Glomerular endothelial cell (primary cell): ENCODE data around the gene DHDDS. TPM values are rescaled to one million over a fixed set of nuclear protein-coding genes. Genes with fewer than 3 reads are reported as not detected.
A peak's percentile ranks its signal among the peaks of the same experiment; 100 is the strongest.
"Not testable (repeated sequence)": the region's sequence is repeated elsewhere in the genome, so short reads cannot be mapped to it uniquely, and the experiment has no call there.

Source experiments
- DNase-seq: peaks from one replicate; pipeline ENCODE4 v3.0.0-alpha.2; 2011; ENCODE audit warnings: low read depth, low spot score; ENCODE audit errors: extremely low read depth
- total RNA-seq: library from RNA; depleted of rRNA; stranded (reverse); fragments of >200 nt; gene quantifications from 2 replicates; pipeline ENCODE4 v1.2.3, GENCODE V29; 2015

Gene DHDDS
- total RNA-seq, result 49.1 and 52.9 TPM in 2 replicates

DNA sequence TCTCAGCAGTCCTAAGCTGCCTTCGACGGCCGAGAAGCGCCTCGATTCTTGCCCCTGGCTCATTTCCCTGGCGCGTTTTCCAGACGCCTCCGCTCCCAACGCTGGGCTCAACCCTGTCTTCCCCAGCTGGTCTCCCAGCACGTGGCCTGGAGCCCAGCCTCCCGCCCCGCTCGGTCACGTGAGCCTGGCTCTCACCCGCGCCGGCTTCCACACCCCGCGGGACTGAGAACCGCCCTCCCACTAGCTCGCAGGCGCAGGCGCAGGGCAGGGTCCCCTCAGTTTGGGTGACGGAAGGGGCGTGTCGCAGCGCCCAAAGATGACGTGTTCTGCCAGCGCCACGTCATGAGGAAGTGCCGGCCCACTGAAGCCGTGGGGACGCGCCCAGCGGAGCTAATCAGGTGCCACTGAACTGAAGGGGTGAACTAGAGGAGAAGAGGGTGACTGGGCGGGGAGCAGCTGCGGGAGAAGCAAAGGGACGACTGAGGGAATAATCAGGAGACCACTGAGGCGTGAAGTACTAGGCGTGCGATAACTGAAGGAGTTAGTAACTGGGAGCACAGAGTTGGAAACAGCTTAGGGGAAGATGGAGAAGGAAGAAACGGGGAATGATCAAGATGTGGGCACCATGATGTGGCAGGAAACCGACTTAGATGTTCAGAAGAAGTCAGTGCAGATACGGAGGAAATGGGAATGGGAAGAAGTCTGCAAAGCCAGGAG is at the start of gene DHDDS:
Gene DHDDS, plus strand, starts transcription at position 343 of the 717 bp plus-strand sequence. CDS start 625 bp downstream, outside the sequence.
- DNase-seq, result peak; percentile 70

- no peak for DNase-seq
Measured at GRCh38 chr1:26384076-26384475, 48.0 kb upstream of the DHDDS start.

DNA sequence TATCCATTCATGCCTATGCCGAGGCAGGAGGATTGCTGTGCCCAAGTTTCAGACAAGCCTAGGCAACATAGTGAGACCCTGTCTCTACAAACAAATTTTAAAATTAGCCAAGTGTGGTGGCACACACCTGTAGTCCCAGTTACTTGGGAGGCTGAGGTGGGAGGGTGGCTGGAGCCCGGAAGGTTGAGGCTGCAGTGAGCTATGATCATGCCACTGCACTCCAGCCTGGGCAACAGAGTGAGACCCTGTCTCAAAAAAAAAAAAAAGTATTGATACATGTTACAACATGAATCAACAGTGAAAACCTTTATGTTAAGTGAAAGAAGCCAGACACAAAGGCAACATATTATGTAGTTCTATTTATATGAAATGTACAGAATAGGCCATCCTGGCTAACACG is 47.1 kb upstream of the DHDDS start:
- not testable (repeated sequence) for DNase-seq

- no peak for DNase-seq
Measured at GRCh38 chr1:26387447-26387846, 44.7 kb upstream of the DHDDS start.

GRCh38 chr1:26388791-26389445 is 43.2 kb upstream of the DHDDS start:
- no peak for DNase-seq

DNA sequence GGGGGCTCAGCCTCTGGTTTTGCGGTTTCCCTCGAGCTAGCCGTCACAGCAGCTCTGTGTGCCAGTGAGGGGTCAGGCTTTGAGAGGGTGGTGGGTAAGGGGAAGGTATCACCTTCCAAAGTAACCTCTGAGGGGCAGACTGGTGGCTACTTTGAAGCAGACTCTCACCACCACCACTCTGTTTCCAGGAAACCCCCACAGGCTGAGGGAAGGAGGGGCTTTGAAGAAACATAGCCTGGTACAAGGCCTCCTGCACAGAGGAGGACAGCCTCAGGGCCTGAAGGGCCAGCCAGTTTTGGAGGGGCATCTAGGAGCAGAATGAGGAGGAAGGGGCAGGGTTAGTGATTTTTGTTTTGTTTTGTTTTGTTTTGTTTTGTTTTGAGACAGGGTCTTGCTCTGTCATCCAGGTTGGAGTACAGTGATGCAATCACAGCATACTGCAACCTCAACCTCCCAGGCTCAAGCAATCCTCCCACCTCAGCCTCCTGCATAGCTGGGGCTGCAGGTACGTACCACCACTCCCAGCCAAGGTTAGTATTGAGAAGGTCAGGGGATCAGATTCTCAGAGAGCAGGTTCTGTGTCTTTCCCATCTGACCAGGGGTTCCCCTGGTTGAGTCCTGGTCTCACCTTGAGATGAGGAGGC is 42.4 kb upstream of the DHDDS start:
- no peak for DNase-seq

DNA sequence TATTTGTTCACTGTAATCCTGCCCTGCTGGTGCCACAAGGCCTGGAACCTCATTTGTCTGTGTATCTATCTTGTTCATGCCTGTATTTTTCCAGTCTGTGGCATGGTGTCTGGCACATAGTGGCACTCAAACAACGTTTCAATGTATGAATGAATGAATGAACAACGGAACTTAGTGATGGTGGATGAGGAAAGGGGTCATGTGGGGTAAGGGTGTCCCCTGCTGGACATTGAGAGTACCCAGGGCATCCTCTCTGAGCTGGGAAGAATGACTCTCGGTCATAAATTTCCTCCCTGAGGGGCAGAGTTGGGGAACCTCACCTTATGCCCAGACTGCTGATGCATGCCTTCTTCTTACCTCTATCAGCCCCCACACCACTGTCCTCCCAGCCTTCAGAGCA is 40.7 kb upstream of the DHDDS start:
- no peak for DNase-seq

DNA sequence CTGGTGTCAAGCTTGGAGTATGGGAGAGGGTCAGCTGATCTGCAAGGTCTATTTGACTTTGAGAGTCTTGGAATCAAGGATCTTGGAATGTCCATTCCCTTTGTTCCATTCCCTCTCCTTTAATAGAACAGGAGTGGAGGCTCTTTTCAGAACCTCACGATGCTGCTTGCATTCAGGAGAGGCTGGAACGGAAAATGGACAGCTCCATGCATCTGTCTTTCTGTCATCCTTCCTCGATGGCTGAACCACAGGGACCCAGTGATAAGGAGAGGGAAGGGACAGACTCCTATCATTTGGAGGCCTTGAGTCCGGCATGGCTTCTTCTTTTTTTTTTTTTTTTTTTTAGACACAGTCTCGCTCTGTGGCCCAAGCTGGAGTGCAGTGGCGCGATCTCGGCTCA is 36.4 kb upstream of the DHDDS start:
- no peak for DNase-seq

GRCh38 chr1:26399034-26399433 is 33.1 kb upstream of the DHDDS start:
- DNase-seq, result no peak

DNA sequence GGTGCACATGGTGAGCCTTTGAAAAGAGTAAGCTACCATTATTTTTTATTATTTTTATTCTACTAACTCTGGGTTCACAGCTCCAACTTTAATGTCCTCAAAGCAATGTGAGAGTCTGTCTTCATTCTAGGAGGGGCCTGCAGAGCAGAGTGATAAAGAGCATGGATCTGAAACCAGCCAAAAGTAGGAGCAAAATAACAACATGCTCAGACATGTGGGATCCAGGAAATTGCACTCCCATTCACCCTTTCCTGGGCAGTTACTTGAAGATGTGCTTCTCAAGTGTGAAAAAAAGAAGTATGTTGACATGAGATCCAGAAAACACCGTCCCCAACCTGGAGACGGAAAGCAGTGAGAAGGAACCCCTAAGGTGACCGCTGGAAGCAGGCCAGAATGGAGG is 30.2 kb upstream of the DHDDS start:
- no peak for DNase-seq

DNA sequence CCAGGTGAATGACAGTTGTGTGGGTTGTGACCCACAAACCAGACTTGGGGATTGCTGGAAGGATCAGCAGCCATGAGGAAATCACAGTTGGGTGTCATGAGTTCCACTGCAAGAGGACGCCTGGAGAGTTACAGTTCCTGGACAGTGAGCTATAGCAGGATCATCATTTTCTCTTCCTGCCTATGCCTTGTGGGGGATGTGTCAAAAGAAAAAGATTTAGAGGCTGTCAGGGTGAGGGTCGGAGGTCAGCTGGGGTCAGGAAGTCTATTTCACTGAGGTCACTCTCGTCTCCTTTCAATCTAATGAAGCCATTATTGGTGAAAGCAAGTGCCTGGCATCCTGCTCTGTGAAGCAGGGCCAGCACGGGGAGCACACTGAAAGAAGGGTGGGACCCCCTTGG is 28.5 kb upstream of the DHDDS start:
- no peak for DNase-seq

DNA sequence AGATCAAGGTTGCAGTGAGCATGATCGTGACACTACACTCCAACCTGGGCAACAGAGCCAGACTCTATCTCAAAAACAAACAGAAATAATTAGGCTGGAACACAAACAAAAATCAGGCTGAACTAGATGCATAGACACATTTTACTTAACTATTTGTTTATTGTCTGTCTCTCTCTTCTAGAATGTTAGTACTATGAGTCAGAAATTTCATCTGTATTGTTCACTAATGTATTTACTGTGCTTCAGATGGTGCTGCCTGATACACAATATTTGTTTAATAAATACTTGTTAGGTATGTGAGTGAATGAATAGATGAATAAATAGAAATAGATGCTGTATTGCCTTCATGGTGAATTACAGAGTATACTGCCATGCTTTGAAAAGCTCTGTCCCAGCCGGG is 27.5 kb upstream of the DHDDS start:
- DNase-seq, result no peak

DNA sequence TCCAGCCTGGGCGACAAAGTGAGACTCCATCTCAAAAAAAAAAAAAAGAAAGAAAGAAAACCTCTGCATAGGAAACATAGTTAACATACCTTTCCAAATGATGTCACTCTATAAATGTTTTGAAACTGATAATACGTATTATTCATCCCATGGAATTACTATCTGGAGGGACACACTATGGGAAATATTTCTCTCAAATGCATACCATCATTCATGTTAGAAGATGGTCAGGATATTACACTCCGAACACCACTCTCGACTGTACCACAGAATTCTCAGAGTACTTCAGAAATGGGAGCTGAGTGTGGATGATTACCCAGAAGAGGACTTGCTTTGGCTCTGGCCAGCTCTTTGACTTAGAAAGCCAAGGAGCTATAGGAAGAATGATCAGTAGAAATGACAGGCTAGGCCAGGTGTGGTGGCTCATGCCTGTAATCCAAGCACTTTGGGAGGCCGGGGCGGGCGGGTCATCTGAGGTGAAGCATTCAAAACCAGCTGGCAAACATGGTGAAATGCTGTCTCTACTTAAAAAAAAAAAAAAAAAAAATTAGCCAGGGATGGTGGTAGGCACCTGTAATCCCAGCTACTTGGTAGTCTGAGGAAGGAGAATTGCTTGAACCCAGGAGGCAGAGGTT is 26.7 kb upstream of the DHDDS start:
- no peak for DNase-seq

GRCh38 chr1:26408604-26409003 is 23.5 kb upstream of the DHDDS start:
- DNase-seq, result peak; percentile 34

DNA sequence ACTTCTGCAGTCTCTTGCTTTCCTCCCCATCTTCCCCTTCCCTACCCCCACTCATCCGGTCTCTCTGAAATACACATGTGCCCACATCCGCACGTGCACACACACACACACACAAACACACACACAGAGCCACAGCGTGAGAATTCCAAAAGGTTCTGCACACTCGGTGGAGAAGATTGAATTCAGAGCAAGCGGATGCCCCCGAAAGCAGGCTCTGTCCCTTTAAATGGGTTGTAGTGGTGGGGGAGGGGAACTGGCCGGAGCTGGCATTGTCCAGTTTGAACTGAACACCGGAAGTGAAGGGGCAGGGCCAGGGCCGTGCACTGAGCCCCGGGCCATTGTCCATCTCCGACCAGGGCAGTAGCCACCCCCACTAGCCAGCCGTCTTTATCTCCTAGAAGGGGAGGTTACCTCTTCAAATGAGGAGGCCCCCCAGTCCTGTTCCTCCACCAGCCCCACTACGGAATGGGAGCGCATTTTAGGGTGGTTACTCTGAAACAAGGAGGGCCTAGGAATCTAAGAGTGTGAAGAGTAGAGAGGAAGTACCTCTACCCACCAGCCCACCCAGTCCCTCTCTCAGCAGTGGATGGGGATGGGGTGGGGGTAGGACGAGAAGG is 22.8 kb upstream of the DHDDS start:
- DNase-seq, result no peak

DNA sequence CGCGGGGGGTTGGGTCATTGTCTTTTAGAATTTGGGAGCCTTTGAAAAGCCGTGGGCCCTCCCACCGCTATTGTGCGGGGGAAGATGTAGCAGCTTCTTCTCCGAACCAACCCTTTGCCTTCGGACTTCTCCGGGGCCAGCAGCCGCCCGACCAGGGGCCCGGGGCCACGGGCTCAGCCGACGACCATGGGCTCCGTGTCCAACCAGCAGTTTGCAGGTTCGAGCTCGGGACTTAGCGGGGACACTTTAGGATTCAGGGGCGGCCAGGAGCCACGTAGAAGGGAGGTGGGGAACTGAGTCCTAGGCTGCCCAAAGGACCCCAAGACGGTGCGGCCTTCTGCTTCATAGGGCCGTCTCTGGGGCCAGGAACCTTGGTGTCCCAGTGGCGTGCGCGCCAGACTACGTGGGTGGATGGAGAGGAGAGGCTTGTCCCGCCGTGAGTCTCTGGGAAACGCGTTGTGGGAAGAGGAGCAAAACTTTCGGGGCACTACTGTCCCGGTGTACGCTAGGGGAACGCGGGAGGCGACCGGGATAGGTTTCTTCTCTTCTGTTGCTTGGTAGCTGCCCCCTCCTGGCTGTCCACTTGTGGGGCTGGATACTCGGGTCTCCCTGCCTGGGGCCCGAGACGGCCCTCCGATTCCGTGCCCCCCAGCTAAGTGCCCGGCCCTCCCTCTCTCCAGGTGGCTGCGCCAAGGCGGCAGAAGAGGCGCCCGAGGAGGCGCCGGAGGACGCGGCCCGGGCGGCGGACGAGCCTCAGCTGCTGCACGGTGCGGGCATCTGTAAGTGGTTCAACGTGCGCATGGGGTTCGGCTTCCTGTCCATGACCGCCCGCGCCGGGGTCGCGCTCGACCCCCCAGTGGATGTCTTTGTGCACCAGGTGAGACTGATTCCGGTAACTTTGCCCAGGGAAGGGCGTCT is 21.2 kb upstream of the DHDDS start, which contains the start of gene LIN28A:
Gene LIN28A, plus strand, starts transcription at position 112 of the 918 bp plus-strand sequence. Its CDS starts 75 bp downstream, at position 187.
- no peak for DNase-seq

DNA sequence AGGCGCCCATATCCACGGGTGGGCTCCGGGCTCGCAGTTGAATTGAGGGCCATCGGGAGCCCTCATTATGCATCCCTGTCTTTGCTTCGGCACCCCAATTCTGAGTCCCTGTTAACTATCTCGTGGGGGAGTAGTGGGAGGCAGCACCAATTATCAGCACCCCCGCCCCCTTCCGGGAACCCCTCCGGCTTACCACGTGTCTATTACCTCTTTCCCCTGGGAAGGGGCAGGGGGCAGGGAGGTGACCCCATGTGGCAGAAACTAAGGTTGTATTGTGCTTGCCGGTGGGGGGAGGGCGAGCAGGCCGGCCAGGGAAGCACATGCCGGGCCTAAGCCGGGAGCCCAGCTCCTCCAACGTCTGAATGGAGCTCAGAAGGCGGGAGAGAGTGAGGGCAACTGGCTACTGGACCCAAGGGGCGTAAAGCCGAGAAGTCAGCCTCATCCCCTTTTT is 20.5 kb upstream of the DHDDS start:
- no peak for DNase-seq

GRCh38 chr1:26412180-26412840 is 19.8 kb upstream of the DHDDS start:
- no peak for DNase-seq

DNA sequence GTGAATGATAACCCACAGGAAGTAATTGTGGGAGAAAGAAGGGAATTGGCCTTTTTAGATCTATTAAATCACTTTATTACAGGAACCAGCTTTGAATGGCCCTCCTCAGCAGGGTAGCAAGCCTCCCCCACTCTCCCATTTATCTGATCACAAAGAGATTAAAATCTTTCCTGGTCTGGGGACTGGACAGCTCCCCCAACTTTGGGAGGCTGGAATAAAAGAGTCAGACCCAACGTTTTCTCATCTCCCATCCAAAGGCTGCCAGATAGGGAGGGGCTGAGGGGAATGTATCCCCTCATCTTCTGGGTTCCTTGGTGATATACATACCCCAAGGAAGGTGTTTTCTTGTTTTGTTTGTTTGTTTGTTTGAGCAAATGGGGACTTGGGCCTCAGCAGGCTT is 19.1 kb upstream of the DHDDS start:
- DNase-seq, result no peak
